OCI-LY7 (cell line): ENCODE measurements around the gene IRGM.

Experiments used
- EZH2phosphoT487 ChIP-seq: fragments of 200-600 bp; sonication (generic); IDR thresholded peaks from 2 replicates; pipeline ENCODE4 v1.6.1; 2018; ENCODE audit warnings: low read depth, borderline replicate concordance, mild to moderate bottlenecking, mixed run types, antibody characterized with exemption, low read length, moderate library complexity, mixed read lengths
- TF ChIP-seq, protein P1 (sequence below): fragments of 200-600 bp; sonication (generic); conservative IDR thresholded peaks from 2 replicates; pipeline ENCODE4 v1.5.1; 2014; ENCODE audit warnings: mild to moderate bottlenecking, antibody characterized with exemption, low read length, moderate library complexity, mixed read lengths

DNA sequence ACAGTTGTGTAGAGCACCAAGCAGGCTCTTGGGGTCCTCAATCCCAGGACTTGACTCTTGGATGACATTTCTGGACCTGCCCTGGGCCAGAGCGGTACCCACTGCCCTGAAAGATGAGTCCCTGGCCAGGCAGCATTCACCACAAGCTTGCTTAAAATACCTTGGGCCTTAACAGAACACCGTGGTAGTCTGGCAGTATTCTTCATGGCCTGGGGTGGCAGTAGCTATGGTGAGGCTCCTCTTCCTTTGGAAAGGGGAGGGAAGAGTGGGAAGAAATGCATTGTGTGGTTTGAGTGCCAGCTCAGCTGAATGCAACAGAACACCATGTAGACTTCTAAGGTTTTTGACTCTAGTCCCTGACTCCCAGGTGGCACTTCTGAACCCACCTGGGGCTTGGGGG, 29.4 kb upstream of the IRGM start:
- TF ChIP-seq, protein P1, sequence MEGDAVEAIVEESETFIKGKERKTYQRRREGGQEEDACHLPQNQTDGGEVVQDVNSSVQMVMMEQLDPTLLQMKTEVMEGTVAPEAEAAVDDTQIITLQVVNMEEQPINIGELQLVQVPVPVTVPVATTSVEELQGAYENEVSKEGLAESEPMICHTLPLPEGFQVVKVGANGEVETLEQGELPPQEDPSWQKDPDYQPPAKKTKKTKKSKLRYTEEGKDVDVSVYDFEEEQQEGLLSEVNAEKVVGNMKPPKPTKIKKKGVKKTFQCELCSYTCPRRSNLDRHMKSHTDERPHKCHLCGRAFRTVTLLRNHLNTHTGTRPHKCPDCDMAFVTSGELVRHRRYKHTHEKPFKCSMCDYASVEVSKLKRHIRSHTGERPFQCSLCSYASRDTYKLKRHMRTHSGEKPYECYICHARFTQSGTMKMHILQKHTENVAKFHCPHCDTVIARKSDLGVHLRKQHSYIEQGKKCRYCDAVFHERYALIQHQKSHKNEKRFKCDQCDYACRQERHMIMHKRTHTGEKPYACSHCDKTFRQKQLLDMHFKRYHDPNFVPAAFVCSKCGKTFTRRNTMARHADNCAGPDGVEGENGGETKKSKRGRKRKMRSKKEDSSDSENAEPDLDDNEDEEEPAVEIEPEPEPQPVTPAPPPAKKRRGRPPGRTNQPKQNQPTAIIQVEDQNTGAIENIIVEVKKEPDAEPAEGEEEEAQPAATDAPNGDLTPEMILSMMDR: no peak
- TF ChIP-seq EZH2phosphoT487: no peak
